Measurements from ENCODE around the gene AMPH.

The AMPH gene

DNA sequence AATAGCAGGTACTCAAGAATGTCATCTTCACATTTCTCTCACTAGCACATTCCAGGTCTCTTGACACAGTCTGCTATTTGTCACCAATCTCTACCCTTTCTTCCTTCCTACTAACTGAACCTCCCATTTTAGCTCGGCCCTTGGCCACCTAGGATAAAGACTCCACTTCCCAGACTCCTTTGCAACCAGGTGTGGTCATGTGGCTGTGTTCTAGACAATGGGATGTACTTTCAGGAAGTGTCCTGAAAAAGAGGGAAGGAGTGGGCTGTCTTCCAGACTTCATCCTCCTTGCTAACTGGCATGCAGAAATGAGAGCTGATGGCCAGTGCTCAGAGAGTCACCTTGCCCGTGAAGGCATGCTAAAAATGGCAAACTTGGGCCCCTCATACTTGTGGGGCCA is 139.2 kb downstream of the AMPH start:
- H3K27me3 ChIP-seq (ENCODE audit: insufficient read depth, poor library complexity, severe bottlenecking): peaks cover 5% of the 10 kb centered on the region
- H3K27ac ChIP-seq (replicated peaks): no peak overlapping the region
- H3K4me3 ChIP-seq (replicated peaks; ENCODE audit: insufficient read depth, low read length): no peak overlapping the region
- TF ChIP-seq, protein P1, sequence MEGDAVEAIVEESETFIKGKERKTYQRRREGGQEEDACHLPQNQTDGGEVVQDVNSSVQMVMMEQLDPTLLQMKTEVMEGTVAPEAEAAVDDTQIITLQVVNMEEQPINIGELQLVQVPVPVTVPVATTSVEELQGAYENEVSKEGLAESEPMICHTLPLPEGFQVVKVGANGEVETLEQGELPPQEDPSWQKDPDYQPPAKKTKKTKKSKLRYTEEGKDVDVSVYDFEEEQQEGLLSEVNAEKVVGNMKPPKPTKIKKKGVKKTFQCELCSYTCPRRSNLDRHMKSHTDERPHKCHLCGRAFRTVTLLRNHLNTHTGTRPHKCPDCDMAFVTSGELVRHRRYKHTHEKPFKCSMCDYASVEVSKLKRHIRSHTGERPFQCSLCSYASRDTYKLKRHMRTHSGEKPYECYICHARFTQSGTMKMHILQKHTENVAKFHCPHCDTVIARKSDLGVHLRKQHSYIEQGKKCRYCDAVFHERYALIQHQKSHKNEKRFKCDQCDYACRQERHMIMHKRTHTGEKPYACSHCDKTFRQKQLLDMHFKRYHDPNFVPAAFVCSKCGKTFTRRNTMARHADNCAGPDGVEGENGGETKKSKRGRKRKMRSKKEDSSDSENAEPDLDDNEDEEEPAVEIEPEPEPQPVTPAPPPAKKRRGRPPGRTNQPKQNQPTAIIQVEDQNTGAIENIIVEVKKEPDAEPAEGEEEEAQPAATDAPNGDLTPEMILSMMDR (IDR thresholded peaks at IDR 0.05; ENCODE audit: insufficient read depth, low read length): no peak
- TF ChIP-seq SPI1 (IDR thresholded peaks at IDR 0.05; ENCODE audit: borderline replicate concordance, low read depth) (no peak), GABPA (IDR thresholded peaks at IDR 0.05; ENCODE audit: low read depth) (no peak), POLR2AphosphoS5 (IDR thresholded peaks at IDR 0.05; ENCODE audit: low read depth) (no peak)
- TF ChIP-seq, protein P2, sequence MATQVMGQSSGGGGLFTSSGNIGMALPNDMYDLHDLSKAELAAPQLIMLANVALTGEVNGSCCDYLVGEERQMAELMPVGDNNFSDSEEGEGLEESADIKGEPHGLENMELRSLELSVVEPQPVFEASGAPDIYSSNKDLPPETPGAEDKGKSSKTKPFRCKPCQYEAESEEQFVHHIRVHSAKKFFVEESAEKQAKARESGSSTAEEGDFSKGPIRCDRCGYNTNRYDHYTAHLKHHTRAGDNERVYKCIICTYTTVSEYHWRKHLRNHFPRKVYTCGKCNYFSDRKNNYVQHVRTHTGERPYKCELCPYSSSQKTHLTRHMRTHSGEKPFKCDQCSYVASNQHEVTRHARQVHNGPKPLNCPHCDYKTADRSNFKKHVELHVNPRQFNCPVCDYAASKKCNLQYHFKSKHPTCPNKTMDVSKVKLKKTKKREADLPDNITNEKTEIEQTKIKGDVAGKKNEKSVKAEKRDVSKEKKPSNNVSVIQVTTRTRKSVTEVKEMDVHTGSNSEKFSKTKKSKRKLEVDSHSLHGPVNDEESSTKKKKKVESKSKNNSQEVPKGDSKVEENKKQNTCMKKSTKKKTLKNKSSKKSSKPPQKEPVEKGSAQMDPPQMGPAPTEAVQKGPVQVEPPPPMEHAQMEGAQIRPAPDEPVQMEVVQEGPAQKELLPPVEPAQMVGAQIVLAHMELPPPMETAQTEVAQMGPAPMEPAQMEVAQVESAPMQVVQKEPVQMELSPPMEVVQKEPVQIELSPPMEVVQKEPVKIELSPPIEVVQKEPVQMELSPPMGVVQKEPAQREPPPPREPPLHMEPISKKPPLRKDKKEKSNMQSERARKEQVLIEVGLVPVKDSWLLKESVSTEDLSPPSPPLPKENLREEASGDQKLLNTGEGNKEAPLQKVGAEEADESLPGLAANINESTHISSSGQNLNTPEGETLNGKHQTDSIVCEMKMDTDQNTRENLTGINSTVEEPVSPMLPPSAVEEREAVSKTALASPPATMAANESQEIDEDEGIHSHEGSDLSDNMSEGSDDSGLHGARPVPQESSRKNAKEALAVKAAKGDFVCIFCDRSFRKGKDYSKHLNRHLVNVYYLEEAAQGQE (IDR thresholded peaks at IDR 0.05; ENCODE audit: insufficient replicate concordance, low read depth): no peak
- no peak for DNase-seq (ENCODE audit: low read depth in 1 of 2, low spot score in 1 of 2)

DNA sequence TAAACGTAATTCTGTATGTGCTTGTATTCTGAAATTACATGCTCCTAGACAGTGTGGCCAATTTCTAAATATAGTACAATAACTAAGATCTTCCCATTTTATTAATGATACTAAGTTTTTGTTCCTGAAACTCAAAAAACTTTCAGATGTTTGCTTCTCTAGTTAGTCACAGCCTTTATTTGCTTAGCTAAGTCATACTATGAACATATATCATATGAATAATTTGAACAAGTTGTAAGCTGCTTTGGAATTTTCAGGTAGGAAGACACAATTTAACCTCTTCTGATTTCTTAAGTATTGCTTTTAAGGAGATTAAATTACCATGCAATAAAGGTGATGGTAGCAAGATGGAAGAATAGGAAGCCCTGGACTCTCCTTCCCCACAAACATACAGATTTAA is 148.7 kb downstream of the AMPH start:
- Histone ChIP-seq H3K27me3 (ENCODE audit: insufficient read depth, poor library complexity, severe bottlenecking) (peaks cover 3% of the 10 kb centered on the region), H3K27ac (replicated peaks) (no peak overlapping the region), H3K4me3 (replicated peaks; ENCODE audit: insufficient read depth, low read length) (no peak overlapping the region)
- TF ChIP-seq, protein P1 (IDR thresholded peaks at IDR 0.05; ENCODE audit: insufficient read depth, low read length): no peak
- TF ChIP-seq POLR2AphosphoS5 (IDR thresholded peaks at IDR 0.05; ENCODE audit: low read depth) (no peak), GABPA (IDR thresholded peaks at IDR 0.05; ENCODE audit: low read depth) (no peak), SPI1 (IDR thresholded peaks at IDR 0.05; ENCODE audit: borderline replicate concordance, low read depth) (no peak)
- TF ChIP-seq, protein P2 (IDR thresholded peaks at IDR 0.05; ENCODE audit: insufficient replicate concordance, low read depth): no peak
- DNase-seq (ENCODE audit: low read depth in 1 of 2, low spot score in 1 of 2): no peak

DNA sequence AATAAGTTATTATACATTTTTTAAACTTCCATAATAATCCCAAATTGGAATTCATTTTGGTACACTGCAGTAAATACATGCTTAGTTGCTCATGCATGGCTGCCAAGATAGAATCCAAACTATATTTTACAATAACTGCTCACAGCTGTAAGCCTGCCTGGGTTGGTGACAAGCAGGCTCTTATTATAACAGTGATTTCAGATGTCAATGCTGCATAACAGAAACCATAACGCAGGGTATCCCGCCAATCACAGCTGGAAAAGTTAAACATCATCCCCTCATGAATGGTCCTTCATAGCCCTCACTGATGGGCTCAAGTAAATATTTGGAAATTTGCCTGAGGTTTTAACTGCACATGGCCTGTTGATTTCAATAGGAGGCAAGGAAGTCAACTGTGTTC is 149.8 kb downstream of the AMPH start:
- no peak for DNase-seq (ENCODE audit: low read depth in 1 of 2, low spot score in 1 of 2)
- Histone ChIP-seq H3K4me3 (replicated peaks; ENCODE audit: insufficient read depth, low read length) (no peak overlapping the region), H3K27ac (replicated peaks) (no peak overlapping the region), H3K27me3 (ENCODE audit: insufficient read depth, poor library complexity, severe bottlenecking) (peaks cover 3% of the 10 kb centered on the region)
- TF ChIP-seq SPI1 (IDR thresholded peaks at IDR 0.05; ENCODE audit: borderline replicate concordance, low read depth): no peak
- no peak for TF ChIP-seq POLR2AphosphoS5 (IDR thresholded peaks at IDR 0.05; ENCODE audit: low read depth)
- no peak for TF ChIP-seq GABPA (IDR thresholded peaks at IDR 0.05; ENCODE audit: low read depth)

DNA sequence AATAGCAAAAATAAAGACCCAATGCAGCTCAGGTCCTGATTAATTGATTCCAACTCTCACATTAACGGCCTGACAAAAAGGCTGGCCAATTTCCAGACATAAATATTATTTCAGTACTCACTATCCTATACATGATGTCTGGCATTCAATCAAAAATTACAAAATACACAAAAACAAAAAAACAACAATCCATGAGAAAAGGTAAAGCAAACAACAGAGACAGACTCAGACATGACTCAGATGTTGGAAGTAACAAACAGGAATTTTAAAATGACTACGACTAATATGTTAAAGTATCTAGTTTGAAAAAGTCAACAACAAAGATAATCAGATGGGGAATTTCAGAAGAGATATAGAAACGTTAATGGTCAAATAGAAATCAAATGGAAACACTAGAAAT is 152.8 kb downstream of the AMPH start:
- Histone ChIP-seq H3K27me3 (ENCODE audit: insufficient read depth, poor library complexity, severe bottlenecking) (peaks cover 3% of the 10 kb centered on the region), H3K4me3 (replicated peaks; ENCODE audit: insufficient read depth, low read length) (no peak overlapping the region), H3K27ac (replicated peaks) (no peak overlapping the region)
- TF ChIP-seq, protein P2 (IDR thresholded peaks at IDR 0.05; ENCODE audit: insufficient replicate concordance, low read depth): no peak
- TF ChIP-seq, protein P1 (IDR thresholded peaks at IDR 0.05; ENCODE audit: insufficient read depth, low read length): no peak
- TF ChIP-seq SPI1 (IDR thresholded peaks at IDR 0.05; ENCODE audit: borderline replicate concordance, low read depth) (no peak), POLR2AphosphoS5 (IDR thresholded peaks at IDR 0.05; ENCODE audit: low read depth) (no peak)
- DNase-seq (ENCODE audit: low read depth in 1 of 2, low spot score in 1 of 2): no peak

Data from HL-60 (cell line).